ENCODE data around the gene ASS1.

GRCh38 chr9:130479587-130479986 lies 34.8 kb downstream of the ASS1 start:
- no peak for TF ChIP-seq CTCF (IDR thresholded peaks at IDR 0.05)
- no peak for TF ChIP-seq POLR2A (IDR thresholded peaks at IDR 0.05)

Data from Peyer's patch (tissue), 4 donors.